GM21825 (cell line): Measurements from ENCODE around the gene OR51B4.
"Not testable (repeated sequence)": the region's sequence is repeated elsewhere in the genome, so short reads cannot be mapped to it uniquely, and the experiment has no call there.

Experiments used
- ATAC-seq: cut with Tn5 transposase; IDR thresholded peaks from one replicate; pipeline ENCODE4 v1.9.1; 2021; ENCODE audit warnings: mild to moderate bottlenecking, moderate library complexity; ENCODE audit not compliant: unreplicated experiment

The OR51B4 gene

GRCh38 chr11:5275369-5276110 lies 26.2 kb downstream of the OR51B4 start:
- no peak for ATAC-seq

- no peak for ATAC-seq
Measured at GRCh38 chr11:5274395-5274794, 27.4 kb downstream of the OR51B4 start.

- ATAC-seq = no peak
Measured at GRCh38 chr11:5272395-5273017, 29.2 kb downstream of the OR51B4 start.

- ATAC-seq = no peak
Measured at GRCh38 chr11:5269715-5270147, 32.0 kb downstream of the OR51B4 start, which contains the start of gene HBE1. TSS of gene HBE1 (minus strand) at chr11:5269945. CDS start at chr11:5269890, 55 bp downstream.

- no peak for ATAC-seq
Measured at GRCh38 chr11:5267033-5267563, 34.6 kb downstream of the OR51B4 start.

GRCh38 chr11:5266609-5267008 lies 35.1 kb downstream of the OR51B4 start:
- ATAC-seq = no peak

GRCh38 chr11:5265832-5266231 lies 35.9 kb downstream of the OR51B4 start:
- ATAC-seq = no peak

GRCh38 chr11:5258543-5259262 lies 43.0 kb downstream of the OR51B4 start:
- no peak for ATAC-seq

- no peak for ATAC-seq
Measured at GRCh38 chr11:5257296-5257695, 44.5 kb downstream of the OR51B4 start.

GRCh38 chr11:5254646-5255413 lies 46.9 kb downstream of the OR51B4 start, which contains the start of gene HBG2:
TSS of gene HBG2 (minus strand) at chr11:5254781. CDS start at chr11:5254728, 53 bp downstream.
- ATAC-seq = not testable (repeated sequence)

GRCh38 chr11:5254023-5254422 lies 47.7 kb downstream of the OR51B4 start:
- not testable (repeated sequence) for ATAC-seq

- not testable (repeated sequence) for ATAC-seq
Measured at GRCh38 chr11:5253440-5253839, 48.3 kb downstream of the OR51B4 start.

GRCh38 chr11:5252919-5253265 lies 48.9 kb downstream of the OR51B4 start:
- ATAC-seq = no peak

GRCh38 chr11:5252192-5252918 lies 49.4 kb downstream of the OR51B4 start:
- no peak for ATAC-seq

- no peak for ATAC-seq
Measured at GRCh38 chr11:5251746-5252145, 50.0 kb downstream of the OR51B4 start.
